G401.6 (cell line): ENCODE measurements around the gene SETD1A.

Experiments used
- FAIRE-seq: peaks from 2 replicates; lab custom pipeline; 2012; peaks lifted over from hg19 to GRCh38; lab: Jason Lieb, UNC

SETD1A gene

GRCh38 chr16:30957456-30958174 is at the start of gene SETD1A:
Gene SETD1A, plus strand, starts transcription at chr16:30957754. Its CDS starts 978 bp downstream, at chr16:30958732.
- peak; percentile 57 for FAIRE-seq

- no peak for FAIRE-seq
Measured at GRCh38 chr16:30910427-30911029, 47.0 kb upstream of the SETD1A start.

- FAIRE-seq = no peak
Measured at GRCh38 chr16:30912794-30913412, 44.7 kb upstream of the SETD1A start.

GRCh38 chr16:30914830-30915229 is 42.7 kb upstream of the SETD1A start:
- no peak for FAIRE-seq

- FAIRE-seq = no peak
Measured at GRCh38 chr16:30918614-30919013, 38.9 kb upstream of the SETD1A start.

GRCh38 chr16:30920891-30921290 is 36.7 kb upstream of the SETD1A start:
- no peak for FAIRE-seq

- peak; percentile 83 for FAIRE-seq
Measured at GRCh38 chr16:30921459-30921747, 36.2 kb upstream of the SETD1A start.

- FAIRE-seq = no peak
Measured at GRCh38 chr16:30921748-30922419, 35.7 kb upstream of the SETD1A start.

GRCh38 chr16:30922420-30922959 is 35.1 kb upstream of the SETD1A start:
- FAIRE-seq = peak; percentile 99

GRCh38 chr16:30922960-30923535 is 34.5 kb upstream of the SETD1A start:
- no peak for FAIRE-seq

- FAIRE-seq = no peak
Measured at GRCh38 chr16:30923554-30924075, 33.9 kb upstream of the SETD1A start, which contains the start of gene FBXL19. Gene FBXL19, plus strand, starts transcription at chr16:30923572. Its CDS starts 2,183 bp downstream, at chr16:30925755.

- no peak for FAIRE-seq
Measured at GRCh38 chr16:30924076-30924912, 33.3 kb upstream of the SETD1A start.

GRCh38 chr16:30924913-30925631 is 32.5 kb upstream of the SETD1A start:
- no peak for FAIRE-seq

GRCh38 chr16:30925632-30925987 is 31.9 kb upstream of the SETD1A start:
- no peak for FAIRE-seq

- FAIRE-seq = no peak
Measured at GRCh38 chr16:30925995-30926811, 31.4 kb upstream of the SETD1A start.

GRCh38 chr16:30926937-30927788 is 30.4 kb upstream of the SETD1A start:
- FAIRE-seq = no peak

GRCh38 chr16:30927789-30928378 is 29.7 kb upstream of the SETD1A start:
- peak; percentile 68 for FAIRE-seq

- no peak for FAIRE-seq
Measured at GRCh38 chr16:30928390-30928789, 29.2 kb upstream of the SETD1A start.
